Measurements from ENCODE around the gene PRKCD. TPM values are rescaled to one million over a fixed set of nuclear protein-coding genes. Genes with fewer than 3 reads are reported as not detected.
A peak's percentile ranks its signal among the peaks of the same experiment; 100 is the strongest.

Gene PRKCD
- total and polyA plus RNA-seq, 9 of the 15 experiments (the other 6 are each of a cell fraction or from before 2014, with no cell fraction given): 2.5 to 19.5 (median 6.1) TPM

DNA sequence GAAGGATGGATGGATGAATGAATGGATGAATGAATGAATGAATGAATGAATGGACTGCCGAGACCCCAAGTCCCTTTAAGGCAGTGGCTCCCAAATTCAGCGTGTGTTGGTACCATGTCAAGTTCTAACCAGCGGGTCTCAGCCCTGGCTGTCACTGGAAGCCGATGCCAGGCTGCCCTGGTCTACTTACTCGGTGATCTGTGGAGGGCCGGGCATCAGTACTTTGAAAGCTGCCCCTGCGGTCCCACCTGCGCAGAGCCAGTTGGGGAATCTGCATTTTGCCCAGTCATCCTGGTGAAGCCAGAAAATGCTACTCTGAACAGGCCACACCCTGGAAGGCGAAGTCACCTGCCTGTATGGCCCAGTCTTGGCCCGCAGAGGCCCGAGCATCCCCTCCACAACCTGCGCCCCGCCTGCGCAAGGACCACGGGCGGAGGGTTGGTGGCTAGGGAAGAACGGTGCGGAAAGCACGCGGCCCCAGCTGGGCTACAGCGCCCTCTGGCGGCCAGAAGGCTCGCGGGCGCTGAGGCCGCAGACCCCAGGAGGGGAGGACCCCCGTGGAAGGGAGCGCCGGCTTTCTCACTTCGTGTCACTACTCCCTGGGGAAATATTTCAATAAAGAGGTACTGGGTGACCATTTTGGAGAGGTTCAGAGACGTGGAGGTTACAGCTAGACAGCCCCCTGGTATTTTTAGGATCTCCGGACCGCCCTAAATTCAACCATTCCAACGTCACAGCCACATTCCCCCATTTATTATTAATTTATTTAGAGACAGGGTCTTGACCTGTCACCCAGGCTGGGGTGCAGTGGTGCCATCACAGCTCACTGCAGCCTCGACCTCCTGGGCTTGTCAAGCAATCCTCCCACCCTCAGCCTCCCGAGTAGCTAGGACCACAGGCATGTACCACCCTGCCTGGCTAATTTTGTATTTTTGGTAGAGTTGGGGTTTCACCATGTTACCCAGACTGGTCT lies 34.9 kb downstream of the PRKCD start (continued):
- TF ChIP-seq E2F6 (IDR thresholded peaks at IDR 0.05; ENCODE audit: borderline replicate concordance in 1 of 2, extremely low read depth in 1 of 2, insufficient read depth in 1 of 2, insufficient read length in 1 of 2, low read depth in 1 of 2, low read length in 1 of 2, poor library complexity in 1 of 2, severe bottlenecking in 1 of 2) (peak; percentile 69 to 91), CREB1 (IDR thresholded peaks at IDR 0.05) (no peak), CREB1 (CRISPR knock-in tag; IDR thresholded peaks at IDR 0.05) (peak; percentile 50; the same call in 1 of the 2 replicates), MAFG (tag; conservative IDR thresholded peaks at IDR 0.05) (peak; percentile 53; the same call in 1 of the 2 replicates), ZNF316 (IDR thresholded peaks at IDR 0.05) (peak; percentile 39), GABPB1 (CRISPR knock-in tag; IDR thresholded peaks at IDR 0.05) (peak; percentile 48; the same call in 1 of the 2 replicates), GATAD2B (IDR thresholded peaks at IDR 0.05; ENCODE audit: borderline replicate concordance) (peak; percentile 38; the same call in 1 of the 2 replicates), RAD21 (CRISPR knock-in tag; conservative IDR thresholded peaks at IDR 0.05 in 1 of 2, IDR thresholded peaks at IDR 0.05 in 1 of 2) (peak; percentile 78 to 88), C11orf30 (IDR thresholded peaks at IDR 0.05; ENCODE audit: low read depth) (peak; percentile 35; the same call in 1 of the 2 replicates), EP400 (IDR thresholded peaks at IDR 0.05) (peak; percentile 27; the same call in 1 of the 2 replicates), ZNF511 (CRISPR knock-in tag; IDR thresholded peaks at IDR 0.05) (0 out of 2 replicates have a peak, but pooled peaks have one; percentile 52), KAT7 (CRISPR knock-in tag; IDR thresholded peaks at IDR 0.05; ENCODE audit: borderline replicate concordance) (0 out of 2 replicates have a peak, but pooled peaks have one; percentile 34), TAF9B (IDR thresholded peaks at IDR 0.05; ENCODE audit: partially characterized antibody) (no peak), CREM (IDR thresholded peaks at IDR 0.05; ENCODE audit: low read depth) (0 out of 2 replicates have a peak, but pooled peaks have one; percentile 25), ZNF507 (tag; conservative IDR thresholded peaks at IDR 0.05) (no peak), SREBF1 (IDR thresholded peaks at IDR 0.05; ENCODE audit: borderline replicate concordance, low read depth, low read length) (no peak), LCOR (CRISPR knock-in tag; IDR thresholded peaks at IDR 0.05) (0 out of 2 replicates have a peak, but pooled peaks have one; percentile 55), NRF1 (conservative IDR thresholded peaks at IDR 0.05 in 1 of 2, IDR thresholded peaks at IDR 0.05 in 1 of 2) (peak; percentile 77 to 82)
- TF ChIP-seq, protein P1, sequence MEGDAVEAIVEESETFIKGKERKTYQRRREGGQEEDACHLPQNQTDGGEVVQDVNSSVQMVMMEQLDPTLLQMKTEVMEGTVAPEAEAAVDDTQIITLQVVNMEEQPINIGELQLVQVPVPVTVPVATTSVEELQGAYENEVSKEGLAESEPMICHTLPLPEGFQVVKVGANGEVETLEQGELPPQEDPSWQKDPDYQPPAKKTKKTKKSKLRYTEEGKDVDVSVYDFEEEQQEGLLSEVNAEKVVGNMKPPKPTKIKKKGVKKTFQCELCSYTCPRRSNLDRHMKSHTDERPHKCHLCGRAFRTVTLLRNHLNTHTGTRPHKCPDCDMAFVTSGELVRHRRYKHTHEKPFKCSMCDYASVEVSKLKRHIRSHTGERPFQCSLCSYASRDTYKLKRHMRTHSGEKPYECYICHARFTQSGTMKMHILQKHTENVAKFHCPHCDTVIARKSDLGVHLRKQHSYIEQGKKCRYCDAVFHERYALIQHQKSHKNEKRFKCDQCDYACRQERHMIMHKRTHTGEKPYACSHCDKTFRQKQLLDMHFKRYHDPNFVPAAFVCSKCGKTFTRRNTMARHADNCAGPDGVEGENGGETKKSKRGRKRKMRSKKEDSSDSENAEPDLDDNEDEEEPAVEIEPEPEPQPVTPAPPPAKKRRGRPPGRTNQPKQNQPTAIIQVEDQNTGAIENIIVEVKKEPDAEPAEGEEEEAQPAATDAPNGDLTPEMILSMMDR (IDR thresholded peaks at IDR 0.05 in 2 of 3, conservative IDR thresholded peaks at IDR 0.05 in 1 of 3; ENCODE audit: insufficient read depth in 2 of 3, low read depth in 1 of 3, low read length in 3 of 3): peak; percentile 79 to 89 (median 86)
- TF ChIP-seq, protein P2, sequence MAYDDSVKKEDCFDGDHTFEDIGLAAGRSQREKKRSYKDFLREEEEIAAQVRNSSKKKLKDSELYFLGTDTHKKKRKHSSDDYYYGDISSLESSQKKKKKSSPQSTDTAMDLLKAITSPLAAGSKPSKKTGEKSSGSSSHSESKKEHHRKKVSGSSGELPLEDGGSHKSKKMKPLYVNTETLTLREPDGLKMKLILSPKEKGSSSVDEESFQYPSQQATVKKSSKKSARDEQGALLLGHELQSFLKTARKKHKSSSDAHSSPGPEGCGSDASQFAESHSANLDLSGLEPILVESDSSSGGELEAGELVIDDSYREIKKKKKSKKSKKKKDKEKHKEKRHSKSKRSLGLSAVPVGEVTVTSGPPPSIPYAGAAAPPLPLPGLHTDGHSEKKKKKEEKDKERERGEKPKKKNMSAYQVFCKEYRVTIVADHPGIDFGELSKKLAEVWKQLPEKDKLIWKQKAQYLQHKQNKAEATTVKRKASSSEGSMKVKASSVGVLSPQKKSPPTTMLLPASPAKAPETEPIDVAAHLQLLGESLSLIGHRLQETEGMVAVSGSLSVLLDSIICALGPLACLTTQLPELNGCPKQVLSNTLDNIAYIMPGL (CRISPR knock-in tag; IDR thresholded peaks at IDR 0.05): no peak
